Thymus (tissue), 11 donors: ENCODE results near the gene SLC24A3. TPM values are rescaled to one million over a fixed set of nuclear protein-coding genes. Genes with fewer than 3 reads are reported as not detected.

Experiments
- DNase-seq, 9 donors: peaks; one replicate each; pipeline ENCODE4 v3.0.0-alpha.2; 2013; ENCODE audit warnings: low spot score in 9 of 9, low read depth in 6 of 9, missing footprints in 1 of 9
- H3K27ac ChIP-seq, 2 donors: one replicate each; pipeline ENCODE4 v1.5.1; 2013; ENCODE audit warnings: control low read depth in 1 of 2, low read depth in 1 of 2, low read length in 1 of 2, mild to moderate bottlenecking in 1 of 2, moderate library complexity in 1 of 2
- H3K27me3 ChIP-seq, 2 donors: one replicate each; pipeline ENCODE4 v1.5.1; 2013; ENCODE audit warnings: low read length in 1 of 2; ENCODE audit not compliant: control insufficient read depth in 2 of 2, insufficient read depth in 1 of 2
- H3K36me3 ChIP-seq, 2 donors: one replicate each; pipeline ENCODE4 v1.5.1; 2013; ENCODE audit warnings: low read length in 1 of 2, mild to moderate bottlenecking in 1 of 2, moderate library complexity in 1 of 2; ENCODE audit not compliant: control insufficient read depth in 2 of 2, insufficient read depth in 2 of 2
- H3K4me1 ChIP-seq, 2 donors: one replicate each; pipeline ENCODE4 v1.5.1; 2013; ENCODE audit warnings: low read length in 2 of 2; ENCODE audit not compliant: control insufficient read depth in 2 of 2, insufficient read depth in 2 of 2
- H3K4me3 ChIP-seq, 2 donors: one replicate each; pipeline ENCODE4 v1.5.1; 2013; ENCODE audit warnings: low read length in 2 of 2, control low read depth in 1 of 2, mild to moderate bottlenecking in 1 of 2
- H3K9me3 ChIP-seq, 2 donors: one replicate each; pipeline ENCODE4 v1.5.1; 2013; ENCODE audit warnings: low read length in 1 of 2, mild to moderate bottlenecking in 1 of 2; ENCODE audit not compliant: control insufficient read depth in 2 of 2, insufficient read depth in 1 of 2
- WGBS: extraction: QIAGEN DNeasy Blood & Tissue Kit; methylation state at CpG from one replicate; pipeline ENCODE4 v1.1.7; 2013; 5-methylcytosine and 5-hydroxymethylcytosine counted together
- polyA plus RNA-seq: library from polyadenylated mRNA; stranded (reverse); fragments of 200-250 nt; gene quantifications from one replicate; pipeline ENCODE4 v1.2.3, GENCODE V29; 2013
- total RNA-seq: library from RNA; stranded (reverse); fragments of 120-200 nt; gene quantifications from one replicate; pipeline ENCODE4 v1.2.4, GENCODE V29; 2013
- donor health status: healthy.

SLC24A3 gene
- total and polyA plus RNA-seq, 2 donors: 0.99 to 2.1 TPM

- H3K4me1 ChIP-seq: peaks cover 0 to 16% of the 10 kb centered on the region in 2 donors
- no peak overlapping the region for H3K27ac ChIP-seq
- H3K9me3 ChIP-seq: no peaks in the 10 kb centered on the region
- no peak overlapping the region for H3K4me3 ChIP-seq
- no peaks in the 10 kb centered on the region for H3K36me3 ChIP-seq
- H3K27me3 ChIP-seq: no peaks in the 10 kb centered on the region
- DNase-seq: no peak
Observed at GRCh38 chr20:19555726-19556125, 343.3 kb downstream of the SLC24A3 start.

- DNase-seq: no peak
- no peaks in the 10 kb centered on the region for H3K9me3 ChIP-seq
- H3K36me3 ChIP-seq: no peaks in the 10 kb centered on the region
- H3K27ac ChIP-seq: no peak overlapping the region
- H3K4me3 ChIP-seq: no peak overlapping the region
- 99% methylated on average over 1 of the region's 1 CpG for WGBS
- H3K27me3 ChIP-seq: no peaks in the 10 kb centered on the region
- peaks cover 0 to 7% of the 10 kb centered on the region in 2 donors for H3K4me1 ChIP-seq
Observed at GRCh38 chr20:19557291-19557690, 344.8 kb downstream of the SLC24A3 start.

- Histone ChIP-seq H3K4me3 (no peak overlapping the region), H3K27me3 (no peaks in the 10 kb centered on the region), H3K27ac (no peak overlapping the region), H3K36me3 (no peaks in the 10 kb centered on the region), H3K4me1 (no peaks in the 10 kb centered on the region), H3K9me3 (no peaks in the 10 kb centered on the region)
- 84% methylated on average over 8 of the region's 8 CpGs for WGBS
- DNase-seq: no peak
Observed at GRCh38 chr20:19560881-19561480, 348.5 kb downstream of the SLC24A3 start.

- H3K4me3 ChIP-seq: no peak overlapping the region
- WGBS: 95% methylated on average over 4 of the region's 4 CpGs
- no peak overlapping the region for H3K27ac ChIP-seq
- no peaks in the 10 kb centered on the region for H3K9me3 ChIP-seq
- H3K36me3 ChIP-seq: no peaks in the 10 kb centered on the region
- no peak for DNase-seq
- H3K4me1 ChIP-seq: no peaks in the 10 kb centered on the region
- no peaks in the 10 kb centered on the region for H3K27me3 ChIP-seq
Observed at GRCh38 chr20:19562426-19562825, 350.0 kb downstream of the SLC24A3 start.

- Histone ChIP-seq H3K4me3 (no peak overlapping the region), H3K4me1 (no peaks in the 10 kb centered on the region), H3K9me3 (no peaks in the 10 kb centered on the region), H3K27ac (no peak overlapping the region), H3K27me3 (no peaks in the 10 kb centered on the region), H3K36me3 (no peaks in the 10 kb centered on the region)
- DNase-seq: no peak
- WGBS: 97% methylated on average over 3 of the region's 3 CpGs
Observed at GRCh38 chr20:19564261-19564660, 351.8 kb downstream of the SLC24A3 start.

GRCh38 chr20:19565736-19566135 lies 353.3 kb downstream of the SLC24A3 start:
- 93% methylated on average over 2 of the region's 2 CpGs for WGBS
- Histone ChIP-seq H3K9me3 (no peaks in the 10 kb centered on the region), H3K36me3 (no peaks in the 10 kb centered on the region), H3K27me3 (no peaks in the 10 kb centered on the region), H3K27ac (no peak overlapping the region), H3K4me1 (no peaks in the 10 kb centered on the region), H3K4me3 (no peak overlapping the region)
- no peak for DNase-seq

- H3K27ac ChIP-seq: no peak overlapping the region
- WGBS: 74% methylated on average over 3 of the region's 3 CpGs
- H3K4me1 ChIP-seq: no peaks in the 10 kb centered on the region
- H3K27me3 ChIP-seq: no peaks in the 10 kb centered on the region
- H3K9me3 ChIP-seq: no peaks in the 10 kb centered on the region
- no peaks in the 10 kb centered on the region for H3K36me3 ChIP-seq
- no peak overlapping the region for H3K4me3 ChIP-seq
- no peak for DNase-seq
Observed at GRCh38 chr20:19566226-19566945, 353.9 kb downstream of the SLC24A3 start.

GRCh38 chr20:19568128-19568527 lies 355.7 kb downstream of the SLC24A3 start:
- no peaks in the 10 kb centered on the region for H3K4me1 ChIP-seq
- WGBS: 95% methylated on average over 2 of the region's 2 CpGs

GRCh38 chr20:19571996-19572395 lies 359.6 kb downstream of the SLC24A3 start:
- Histone ChIP-seq H3K27me3 (no peaks in the 10 kb centered on the region), H3K27ac (no peak overlapping the region), H3K9me3 (no peaks in the 10 kb centered on the region), H3K36me3 (no peaks in the 10 kb centered on the region), H3K4me3 (no peak overlapping the region), H3K4me1 (no peaks in the 10 kb centered on the region)
- WGBS: 98% methylated on average over 2 of the region's 2 CpGs
- no peak for DNase-seq

More at GRCh38 chr20:19568128-19568527, 355.7 kb downstream of the SLC24A3 start:
- Histone ChIP-seq H3K36me3 (no peaks in the 10 kb centered on the region), H3K27me3 (no peaks in the 10 kb centered on the region), H3K4me3 (no peak overlapping the region), H3K27ac (no peak overlapping the region), H3K9me3 (no peaks in the 10 kb centered on the region)
- DNase-seq: no peak
